Measurements from ENCODE around the gene PAK1.

PAK1 gene

DNA sequence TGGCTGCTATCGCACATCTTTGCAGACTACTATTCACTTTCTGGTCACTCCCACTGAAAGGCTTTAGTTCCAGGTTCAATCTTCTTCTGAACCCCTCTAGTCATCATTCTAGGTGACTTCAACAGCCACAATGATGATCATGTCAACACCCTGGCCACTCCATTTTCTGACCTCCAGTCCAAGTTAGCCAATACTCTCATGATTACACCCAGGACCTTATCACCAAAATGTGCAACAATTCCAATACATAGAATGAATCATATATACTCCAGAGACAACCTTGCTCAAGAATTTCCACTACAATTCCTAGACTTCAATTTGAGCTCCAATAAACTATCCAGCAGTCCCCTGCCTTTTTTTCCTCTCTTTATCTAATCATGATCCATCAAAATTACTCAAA lies 70.7 kb downstream of the PAK1 start:
- no peaks in the 10 kb centered on the region for H3F3A ChIP-seq (ENCODE audit: insufficient read depth)
- no peak overlapping the region for H3K4me2 ChIP-seq (ENCODE audit: low read depth, low read length, poor library complexity, severe bottlenecking)
- H3K4me3 ChIP-seq (ENCODE audit: insufficient read depth, low read length, poor library complexity, severe bottlenecking): no peak overlapping the region
- no peaks in the 10 kb centered on the region for H3K27me3 ChIP-seq (ENCODE audit: low read length)
- H3K9ac ChIP-seq (ENCODE audit: low read length): no peak overlapping the region
- no peaks in the 10 kb centered on the region for H4K20me1 ChIP-seq (ENCODE audit: low read depth, low read length)
- H2AFZ ChIP-seq (ENCODE audit: low read depth, low read length, severe bottlenecking): no peak overlapping the region
- TF ChIP-seq EZH2phosphoT487 (conservative IDR thresholded peaks at IDR 0.05; ENCODE audit: low read length): no peak
- TF ChIP-seq, protein P1, sequence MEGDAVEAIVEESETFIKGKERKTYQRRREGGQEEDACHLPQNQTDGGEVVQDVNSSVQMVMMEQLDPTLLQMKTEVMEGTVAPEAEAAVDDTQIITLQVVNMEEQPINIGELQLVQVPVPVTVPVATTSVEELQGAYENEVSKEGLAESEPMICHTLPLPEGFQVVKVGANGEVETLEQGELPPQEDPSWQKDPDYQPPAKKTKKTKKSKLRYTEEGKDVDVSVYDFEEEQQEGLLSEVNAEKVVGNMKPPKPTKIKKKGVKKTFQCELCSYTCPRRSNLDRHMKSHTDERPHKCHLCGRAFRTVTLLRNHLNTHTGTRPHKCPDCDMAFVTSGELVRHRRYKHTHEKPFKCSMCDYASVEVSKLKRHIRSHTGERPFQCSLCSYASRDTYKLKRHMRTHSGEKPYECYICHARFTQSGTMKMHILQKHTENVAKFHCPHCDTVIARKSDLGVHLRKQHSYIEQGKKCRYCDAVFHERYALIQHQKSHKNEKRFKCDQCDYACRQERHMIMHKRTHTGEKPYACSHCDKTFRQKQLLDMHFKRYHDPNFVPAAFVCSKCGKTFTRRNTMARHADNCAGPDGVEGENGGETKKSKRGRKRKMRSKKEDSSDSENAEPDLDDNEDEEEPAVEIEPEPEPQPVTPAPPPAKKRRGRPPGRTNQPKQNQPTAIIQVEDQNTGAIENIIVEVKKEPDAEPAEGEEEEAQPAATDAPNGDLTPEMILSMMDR (IDR thresholded peaks at IDR 0.05; ENCODE audit: insufficient read depth, low read length, poor library complexity, severe bottlenecking): no peak
- H3K79me2 ChIP-seq (ENCODE audit: insufficient read depth, low read length): no peaks in the 10 kb centered on the region
- H3K9me2 ChIP-seq (replicated peaks; ENCODE audit: insufficient read depth, low read length): no peaks in the 10 kb centered on the region
- no peaks in the 10 kb centered on the region for H3K9me3 ChIP-seq (ENCODE audit: insufficient read depth, low read length)
- no peaks in the 10 kb centered on the region for H3K36me3 ChIP-seq (ENCODE audit: low read length)
- no peak overlapping the region for H3K27ac ChIP-seq (ENCODE audit: low read depth, low read length)

DNA sequence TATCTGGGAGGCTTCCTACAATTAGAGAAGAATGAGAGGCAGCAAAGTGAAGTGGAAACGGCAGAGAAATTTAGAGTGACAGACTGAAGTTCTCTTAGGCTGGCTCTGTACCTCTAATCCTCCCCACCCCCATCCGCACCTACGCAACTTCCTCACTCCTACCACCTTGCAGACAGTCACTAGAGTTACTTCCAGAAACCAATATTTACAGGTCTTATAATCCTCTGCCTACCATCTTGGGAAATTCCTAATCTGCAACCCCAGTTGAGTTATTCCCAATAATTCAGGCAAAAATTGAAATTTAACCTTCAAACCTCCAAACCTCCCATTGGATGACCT lies 71.7 kb downstream of the PAK1 start:
- Histone ChIP-seq H3K9me2 (replicated peaks; ENCODE audit: insufficient read depth, low read length) (no peaks in the 10 kb centered on the region), H2AFZ (ENCODE audit: low read depth, low read length, severe bottlenecking) (no peak overlapping the region), H3K9me3 (ENCODE audit: insufficient read depth, low read length) (no peaks in the 10 kb centered on the region), H3K9ac (ENCODE audit: low read length) (no peak overlapping the region), H4K20me1 (ENCODE audit: low read depth, low read length) (no peaks in the 10 kb centered on the region), H3K79me2 (ENCODE audit: insufficient read depth, low read length) (no peaks in the 10 kb centered on the region), H3K36me3 (ENCODE audit: low read length) (no peaks in the 10 kb centered on the region), H3K4me3 (ENCODE audit: insufficient read depth, low read length, poor library complexity, severe bottlenecking) (no peak overlapping the region), H3K27me3 (ENCODE audit: low read length) (no peaks in the 10 kb centered on the region), H3K27ac (ENCODE audit: low read depth, low read length) (no peak overlapping the region), H3F3A (ENCODE audit: insufficient read depth) (no peaks in the 10 kb centered on the region), H3K4me2 (ENCODE audit: low read depth, low read length, poor library complexity, severe bottlenecking) (no peak overlapping the region)
- TF ChIP-seq, protein P1 (IDR thresholded peaks at IDR 0.05; ENCODE audit: insufficient read depth, low read length, poor library complexity, severe bottlenecking): no peak
- TF ChIP-seq EZH2phosphoT487 (conservative IDR thresholded peaks at IDR 0.05; ENCODE audit: low read length): no peak

DNA sequence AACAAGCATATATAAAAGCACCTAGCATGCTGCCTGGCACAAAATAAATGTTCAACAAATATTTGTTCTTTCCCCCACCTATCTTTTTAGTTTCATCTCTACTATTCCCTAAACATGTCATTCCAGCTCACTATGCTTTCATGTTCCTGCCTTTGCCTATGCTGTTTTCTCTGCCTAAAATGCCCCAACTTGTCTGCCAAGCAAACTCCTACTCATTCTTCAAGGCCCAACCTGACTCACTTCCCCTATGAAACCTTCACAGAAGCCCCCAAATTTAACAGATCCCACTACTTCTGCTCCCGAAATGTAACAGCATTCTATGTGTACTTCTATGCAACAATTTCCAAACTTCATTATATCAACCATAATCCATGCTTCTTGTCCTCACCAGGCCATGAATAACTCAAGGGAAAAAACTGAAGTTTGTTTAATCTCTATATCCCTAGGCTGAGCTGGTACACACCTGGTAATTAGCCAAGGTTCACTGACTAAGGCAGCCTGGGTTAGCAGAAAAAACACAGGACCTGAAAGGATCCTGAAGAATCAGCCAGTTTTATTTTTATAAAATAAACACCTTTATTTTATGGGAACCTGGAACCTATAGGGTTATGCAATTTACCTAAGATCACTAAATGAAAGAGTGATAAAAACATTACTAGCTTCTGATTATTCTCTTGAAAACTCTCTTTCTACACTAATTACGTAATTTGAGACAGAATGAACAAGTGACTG lies 72.2 kb downstream of the PAK1 start:
- no peaks in the 10 kb centered on the region for H3F3A ChIP-seq (ENCODE audit: insufficient read depth)
- H3K9me2 ChIP-seq (replicated peaks; ENCODE audit: insufficient read depth, low read length): no peaks in the 10 kb centered on the region
- no peaks in the 10 kb centered on the region; the same call in 1 of the 2 replicates for H4K20me1 ChIP-seq (ENCODE audit: low read depth, low read length)
- no peaks in the 10 kb centered on the region for H3K9me3 ChIP-seq (ENCODE audit: insufficient read depth, low read length)
- no peaks in the 10 kb centered on the region for H3K36me3 ChIP-seq (ENCODE audit: low read length)
- H3K27ac ChIP-seq (ENCODE audit: low read depth, low read length): no peak overlapping the region
- TF ChIP-seq, protein P1 (IDR thresholded peaks at IDR 0.05; ENCODE audit: insufficient read depth, low read length, poor library complexity, severe bottlenecking): no peak
- TF ChIP-seq EZH2phosphoT487 (conservative IDR thresholded peaks at IDR 0.05; ENCODE audit: low read length): no peak
- H3K27me3 ChIP-seq (ENCODE audit: low read length): no peaks in the 10 kb centered on the region
- H3K4me3 ChIP-seq (ENCODE audit: insufficient read depth, low read length, poor library complexity, severe bottlenecking): no peak overlapping the region
- no peaks in the 10 kb centered on the region for H3K79me2 ChIP-seq (ENCODE audit: insufficient read depth, low read length)
- no peak overlapping the region for H3K9ac ChIP-seq (ENCODE audit: low read length)
- H2AFZ ChIP-seq (ENCODE audit: low read depth, low read length, severe bottlenecking): no peak overlapping the region
- H3K4me2 ChIP-seq (ENCODE audit: low read depth, low read length, poor library complexity, severe bottlenecking): no peak overlapping the region

Measured in SU-DHL-6 (cell line).